Smooth muscle cell (in vitro differentiated cells): ENCODE results near the gene HNRNPLL. TPM values are rescaled to one million over a fixed set of nuclear protein-coding genes. Genes with fewer than 3 reads are reported as not detected.

Experiments
- DNase-seq: peaks from one replicate; lab custom pipeline; 2025; ENCODE audit not compliant: unreplicated experiment; lab: John Stamatoyannopoulos, UW
- H2AFZ ChIP-seq: fragments of 200-600 bp; sonication (generic); 2 replicates; pipeline ENCODE4 v1.6.0; 2016; ENCODE audit warnings: antibody characterized with exemption, low read depth, mild to moderate bottlenecking
- H3F3A ChIP-seq: fragments of 200-600 bp; sonication (generic); 2 replicates; pipeline ENCODE4 v1.6.0; 2017; ENCODE audit warnings: antibody characterized with exemption, low read depth
- H3K27ac ChIP-seq: fragments of 200-600 bp; sonication (generic); 2 replicates; pipeline ENCODE4 v1.5.1; 2016; ENCODE audit warnings: low read depth, mild to moderate bottlenecking
- H3K27me3 ChIP-seq: fragments of 200-600 bp; sonication (generic); 2 replicates; pipeline ENCODE4 v1.6.1; 2016; ENCODE audit warnings: low read depth, mild to moderate bottlenecking
- H3K36me3 ChIP-seq: fragments of 200-600 bp; sonication (generic); 2 replicates; pipeline ENCODE4 v1.5.1; 2016; ENCODE audit warnings: low read depth
- H3K4me1 ChIP-seq: fragments of 200-600 bp; sonication (generic); 2 replicates; pipeline ENCODE4 v1.5.1; 2016; ENCODE audit warnings: low read depth
- H3K4me2 ChIP-seq: fragments of 200-600 bp; sonication (generic); 2 replicates; pipeline ENCODE4 v1.6.0; 2016; ENCODE audit warnings: mild to moderate bottlenecking
- H3K4me3 ChIP-seq: fragments of 200-600 bp; sonication (generic); 2 replicates; pipeline ENCODE4 v1.5.1; 2016; ENCODE audit warnings: mild to moderate bottlenecking
- H3K79me2 ChIP-seq: fragments of 200-600 bp; sonication (generic); 2 replicates; pipeline ENCODE4 v1.6.0; 2016; ENCODE audit warnings: low read depth, mild to moderate bottlenecking
- H3K9ac ChIP-seq: fragments of 200-600 bp; sonication (generic); 2 replicates; pipeline ENCODE4 v1.6.0; 2016; ENCODE audit warnings: low read depth
- H3K9me3 ChIP-seq: fragments of 200-600 bp; sonication (generic); replicated peaks from 2 replicates; pipeline ENCODE4 v1.5.1; 2016; ENCODE audit warnings: low read depth
- H4K20me1 ChIP-seq: fragments of 200-600 bp; sonication (generic); 2 replicates; pipeline ENCODE4 v1.6.0; 2016; ENCODE audit warnings: low read depth
- WGBS: methylation state at CpG from one replicate; pipeline ENCODE4 v1.1.7; 2016; ENCODE audit warnings: low lambda C conversion rate; 5-methylcytosine and 5-hydroxymethylcytosine counted together
- polyA plus RNA-seq: library from polyadenylated mRNA; unstranded; fragments of >200 nt; fragmentation: Nextera tagmentation; extraction: Ambion mirVana; gene quantifications from 2 replicates; pipeline ENCODE4 v1.2.1, GENCODE V29; 2016
- total RNA-seq: library from RNA; depleted of rRNA; stranded (reverse); fragments of >200 nt; gene quantifications from 2 replicates; pipeline ENCODE4 v1.2.3, GENCODE V29; 2014
- TF ChIP-seq, protein P1 (sequence below): fragments of 200-600 bp; sonication (generic); IDR thresholded peaks from 2 replicates; pipeline ENCODE4 v1.5.1; 2017; ENCODE audit warnings: borderline replicate concordance, mild to moderate bottlenecking, antibody characterized with exemption; ENCODE audit not compliant: insufficient read depth, poor library complexity, severe bottlenecking

The HNRNPLL gene
- total RNA-seq (37.4 and 57.1 TPM in 2 replicates), polyA plus RNA-seq (40.2 and 42.8 TPM in 2 replicates)

DNA sequence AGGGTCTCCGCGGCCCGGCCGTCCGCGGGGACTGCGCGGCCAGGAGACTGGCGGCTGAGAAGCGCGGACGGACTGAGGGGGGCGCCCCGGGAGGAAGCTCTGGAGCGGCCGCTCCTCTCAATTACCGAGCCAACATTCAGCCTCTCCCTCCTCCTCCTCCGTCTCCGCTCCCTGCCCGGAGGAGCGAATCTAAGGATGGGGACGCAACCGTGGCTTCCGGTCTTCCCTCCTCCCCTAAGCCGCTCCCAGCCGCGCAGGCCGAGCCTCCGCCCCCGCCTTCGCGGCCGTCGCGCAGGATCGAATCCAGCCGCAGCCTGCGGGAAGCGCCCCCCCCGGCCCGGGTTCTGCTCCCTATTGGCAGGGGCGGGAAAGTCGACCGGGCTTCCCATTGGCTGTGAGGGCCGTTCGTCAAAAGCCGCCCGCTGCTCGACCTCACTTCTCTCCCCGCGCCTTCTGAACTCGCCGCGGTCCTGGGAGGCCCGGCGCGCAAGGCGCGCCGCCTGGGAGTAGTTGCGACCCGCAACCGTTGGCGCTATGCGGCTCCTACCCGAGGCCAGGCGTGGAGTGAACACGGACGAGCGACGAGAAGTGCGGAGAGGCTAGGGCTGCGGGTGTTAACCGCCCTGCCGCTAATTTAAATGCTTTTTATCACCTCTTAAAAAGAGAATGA lies at the start of gene HNRNPLL:
TSS of gene HNRNPLL (minus strand) at position 197 of the 670 bp plus-strand sequence. CDS start 302 bp downstream, outside the sequence.
- H3K79me2 ChIP-seq: peaks cover 46% of the 10 kb centered on the region
- H3K27me3 ChIP-seq: no peaks in the 10 kb centered on the region
- no peaks in the 10 kb centered on the region for H3K36me3 ChIP-seq
- H3K4me2 ChIP-seq: peak within 1 kb of the TSS; percentile 94
- peak; percentile 93 for DNase-seq
- TF ChIP-seq, protein P1, sequence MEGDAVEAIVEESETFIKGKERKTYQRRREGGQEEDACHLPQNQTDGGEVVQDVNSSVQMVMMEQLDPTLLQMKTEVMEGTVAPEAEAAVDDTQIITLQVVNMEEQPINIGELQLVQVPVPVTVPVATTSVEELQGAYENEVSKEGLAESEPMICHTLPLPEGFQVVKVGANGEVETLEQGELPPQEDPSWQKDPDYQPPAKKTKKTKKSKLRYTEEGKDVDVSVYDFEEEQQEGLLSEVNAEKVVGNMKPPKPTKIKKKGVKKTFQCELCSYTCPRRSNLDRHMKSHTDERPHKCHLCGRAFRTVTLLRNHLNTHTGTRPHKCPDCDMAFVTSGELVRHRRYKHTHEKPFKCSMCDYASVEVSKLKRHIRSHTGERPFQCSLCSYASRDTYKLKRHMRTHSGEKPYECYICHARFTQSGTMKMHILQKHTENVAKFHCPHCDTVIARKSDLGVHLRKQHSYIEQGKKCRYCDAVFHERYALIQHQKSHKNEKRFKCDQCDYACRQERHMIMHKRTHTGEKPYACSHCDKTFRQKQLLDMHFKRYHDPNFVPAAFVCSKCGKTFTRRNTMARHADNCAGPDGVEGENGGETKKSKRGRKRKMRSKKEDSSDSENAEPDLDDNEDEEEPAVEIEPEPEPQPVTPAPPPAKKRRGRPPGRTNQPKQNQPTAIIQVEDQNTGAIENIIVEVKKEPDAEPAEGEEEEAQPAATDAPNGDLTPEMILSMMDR: no peak
- H3K4me3 ChIP-seq: peak within 1 kb of the TSS; percentile 98
- H4K20me1 ChIP-seq: peaks cover 41% of the 10 kb centered on the region
- H3K4me1 ChIP-seq: peaks cover 27% of the 10 kb centered on the region
- no peaks in the 10 kb centered on the region for H3F3A ChIP-seq
- H3K9ac ChIP-seq: peak within 1 kb of the TSS; percentile 94
- H3K9me3 ChIP-seq: no peaks in the 10 kb centered on the region
- H2AFZ ChIP-seq: peak within 1 kb of the TSS; percentile 100
- H3K27ac ChIP-seq: peak within 1 kb of the TSS; percentile 91
- WGBS: 2% methylated on average over 56 of the region's 75 CpGs

GRCh38 chr2:38650717-38651116 lies 48.0 kb upstream of the HNRNPLL start:
- Histone ChIP-seq H3K27me3 (no peaks in the 10 kb centered on the region), H4K20me1 (no peaks in the 10 kb centered on the region), H3K4me3 (no peak overlapping the region), H3K27ac (no peak overlapping the region), H3K9me3 (no peaks in the 10 kb centered on the region), H3K36me3 (no peaks in the 10 kb centered on the region), H3K4me1 (no peaks in the 10 kb centered on the region), H3K9ac (no peak overlapping the region), H2AFZ (no peak overlapping the region), H3F3A (no peaks in the 10 kb centered on the region), H3K79me2 (no peaks in the 10 kb centered on the region), H3K4me2 (no peak overlapping the region)
- DNase-seq: no peak
- TF ChIP-seq, protein P1: no peak
- WGBS: 85% methylated on average over 2 of the region's 2 CpGs

GRCh38 chr2:38650012-38650411 lies 47.3 kb upstream of the HNRNPLL start:
- WGBS: 89% methylated on average over 6 of the region's 6 CpGs
- TF ChIP-seq, protein P1: no peak
- Histone ChIP-seq H3K9ac (no peak overlapping the region), H3K4me3 (no peak overlapping the region), H3K79me2 (no peaks in the 10 kb centered on the region), H3F3A (no peaks in the 10 kb centered on the region), H3K36me3 (no peaks in the 10 kb centered on the region), H3K27ac (no peak overlapping the region), H3K4me2 (no peak overlapping the region), H3K9me3 (no peaks in the 10 kb centered on the region), H2AFZ (no peak overlapping the region), H3K27me3 (no peaks in the 10 kb centered on the region), H4K20me1 (no peaks in the 10 kb centered on the region), H3K4me1 (no peaks in the 10 kb centered on the region)
- DNase-seq: no peak
